Activated gamma-delta T cell treated with anti-CD3 and anti-CD28 coated beads, Interleukin-2, amount 50 U/mL, for 16 hours (primary cell): Measurements from ENCODE around the gene CYP2A7.
A peak's percentile ranks its signal among the peaks of the same experiment; 100 is the strongest.
"Not testable (repeated sequence)": the region's sequence is repeated elsewhere in the genome, so short reads cannot be mapped to it uniquely, and the experiment has no call there.

Source experiments
- DNase-seq: peaks from one replicate; pipeline ENCODE4 v3.0.0-alpha.2; 2020; ENCODE audit warnings: low read depth

Gene CYP2A7

GRCh38 chr19:40882062-40882461 lies at the start of gene CYP2A7:
TSS of gene CYP2A7 (minus strand) at chr19:40882231. CDS start at chr19:40882210, 21 bp downstream.
- not testable (repeated sequence) for DNase-seq

GRCh38 chr19:40930799-40931198 lies 48.8 kb upstream of the CYP2A7 start:
- not testable (repeated sequence) for DNase-seq

GRCh38 chr19:40929942-40930341 lies 47.9 kb upstream of the CYP2A7 start:
- DNase-seq, result not testable (repeated sequence)

- no peak for DNase-seq
Observed at GRCh38 chr19:40928850-40929249, 46.8 kb upstream of the CYP2A7 start.

- DNase-seq, result no peak
Observed at GRCh38 chr19:40927567-40927966, 45.5 kb upstream of the CYP2A7 start.

- not testable (repeated sequence) for DNase-seq
Observed at GRCh38 chr19:40926276-40926675, 44.2 kb upstream of the CYP2A7 start.

- DNase-seq, result no peak
Observed at GRCh38 chr19:40923934-40924391, 41.9 kb upstream of the CYP2A7 start.

- not testable (repeated sequence) for DNase-seq
Observed at GRCh38 chr19:40922237-40923160, 40.5 kb upstream of the CYP2A7 start.

- no peak for DNase-seq
Observed at GRCh38 chr19:40921005-40921897, 39.2 kb upstream of the CYP2A7 start.

- DNase-seq, result no peak
Observed at GRCh38 chr19:40920300-40921004, 38.4 kb upstream of the CYP2A7 start.

- not testable (repeated sequence) for DNase-seq
Observed at GRCh38 chr19:40919530-40920299, 37.7 kb upstream of the CYP2A7 start.

GRCh38 chr19:40918303-40918702 lies 36.3 kb upstream of the CYP2A7 start:
- not testable (repeated sequence) for DNase-seq

- DNase-seq, result no peak
Observed at GRCh38 chr19:40908976-40909375, 26.9 kb upstream of the CYP2A7 start.

- DNase-seq, result peak; percentile 5
Observed at GRCh38 chr19:40907968-40908735, 26.1 kb upstream of the CYP2A7 start.

- no peak for DNase-seq
Observed at GRCh38 chr19:40906512-40906911, 24.5 kb upstream of the CYP2A7 start.

GRCh38 chr19:40904673-40905156 lies 22.7 kb upstream of the CYP2A7 start:
- DNase-seq, result not testable (repeated sequence)

- not testable (repeated sequence) for DNase-seq
Observed at GRCh38 chr19:40901975-40902750, 20.1 kb upstream of the CYP2A7 start.

GRCh38 chr19:40900521-40900920 lies 18.5 kb upstream of the CYP2A7 start:
- DNase-seq, result not testable (repeated sequence)

- not testable (repeated sequence) for DNase-seq
Observed at GRCh38 chr19:40899964-40900363, 17.9 kb upstream of the CYP2A7 start.
